ENCODE results near the gene CHRNB1. TPM values are rescaled to one million over a fixed set of nuclear protein-coding genes. Genes with fewer than 3 reads are reported as not detected.

Gene CHRNB1
- total RNA-seq, 1 experiment from 2014 or later: 12.7 TPM

GRCh38 chr17:7466639-7467341 lies 21.9 kb downstream of the CHRNB1 start:
- Histone ChIP-seq H2BK20ac (ENCODE audit: low read depth, low read length, poor library complexity, severe bottlenecking) (no peak overlapping the region), H3K27me3 (ENCODE audit: insufficient read depth, low read length) (no peaks in the 10 kb centered on the region), H3K79me2 (ENCODE audit: insufficient read depth, low read length) (no peaks in the 10 kb centered on the region), H4K91ac (ENCODE audit: insufficient read length, low read depth, low read length) (no peak overlapping the region), H3K4ac (ENCODE audit: low read depth, low read length) (no peak overlapping the region), H2BK5ac (ENCODE audit: insufficient read length, low read length) (no peak overlapping the region), H3K79me1 (ENCODE audit: insufficient read depth, low read depth, low read length, poor library complexity, severe bottlenecking) (no peaks in the 10 kb centered on the region), H2BK120ac (ENCODE audit: low read depth, low read length, poor library complexity, severe bottlenecking) (no peak overlapping the region), H3T11ph (ENCODE audit: low read length) (no peak overlapping the region), H3K27ac (ENCODE audit: insufficient read length, low read depth, low read length) (no peak overlapping the region), H3K9ac (ENCODE audit: extremely low read depth, insufficient read length, low read length) (no peak overlapping the region), H2AFZ (ENCODE audit: low read length) (no peak overlapping the region), H2BK15ac (ENCODE audit: low read depth, low read length) (no peak overlapping the region), H3K9me3 (ENCODE audit: control insufficient read depth, low read depth, low read length) (no peaks in the 10 kb centered on the region), H2BK12ac (ENCODE audit: insufficient read length, low read depth, low read length) (no peak overlapping the region), H3K4me1 (ENCODE audit: insufficient read depth, low read length) (no peaks in the 10 kb centered on the region; the same call in 1 of the 2 replicates), H2AK5ac (ENCODE audit: insufficient read length, low read length) (no peak overlapping the region), H3K23me2 (ENCODE audit: insufficient read length, low read depth, low read length, poor library complexity, severe bottlenecking) (no peaks in the 10 kb centered on the region), H4K8ac (replicated peaks; ENCODE audit: insufficient read length, low read depth, low read length) (no peak overlapping the region), H3K4me2 (ENCODE audit: insufficient read depth, insufficient read length, low read length) (no peak overlapping the region), H4K5ac (ENCODE audit: insufficient read length, low read depth, low read length) (no peak overlapping the region), H3K18ac (ENCODE audit: insufficient read length, low read depth, low read length) (no peak overlapping the region), H3K56ac (ENCODE audit: insufficient read length, low read depth, low read length) (no peak overlapping the region), H4K20me1 (ENCODE audit: control insufficient read depth, insufficient read depth, insufficient read length) (peaks cover 2% of the 10 kb centered on the region), H3K14ac (ENCODE audit: insufficient read depth, low read length) (no peak overlapping the region; the same call in 1 of the 2 replicates), H3K23ac (ENCODE audit: insufficient read length, low read depth, low read length) (no peak overlapping the region)
- Mint-ChIP-seq H3K27me3 (ENCODE audit: low read depth) (no peaks in the 10 kb centered on the region), H3K36me3 (ENCODE audit: insufficient read depth in 1 of 3, low read depth in 3 of 3) (peaks cover 2 to 18% (median 17%) of the 10 kb centered on the region in 3 experiments; a peak in 5 of 7 replicates), H3K4me3 (no peak overlapping the region), H3K27ac (peak overlapping the region in 2 of 3 experiments; percentile 44 to 91; a peak in 4 of 7 replicates), H3K4me1 (peaks cover 0 to 2% of the 10 kb centered on the region in 2 experiments), H3K9me3 (no peaks in the 10 kb centered on the region)
- no peak for TF ChIP-seq CTCF (conservative IDR thresholded peaks at IDR 0.05)
- WGBS (ENCODE audit: extremely low coverage, insufficient read length, low lambda C conversion rate): no CpG with 5 or more reads among the region's 16 CpGs
- no peak for DNase-seq
